ENCODE data around the gene NCAN. TPM values are rescaled to one million over a fixed set of nuclear protein-coding genes. Genes with fewer than 3 reads are reported as not detected.

Gene NCAN
- total and polyA plus RNA-seq, 4 donors: 0.06 TPM; not detected in 3

DNA sequence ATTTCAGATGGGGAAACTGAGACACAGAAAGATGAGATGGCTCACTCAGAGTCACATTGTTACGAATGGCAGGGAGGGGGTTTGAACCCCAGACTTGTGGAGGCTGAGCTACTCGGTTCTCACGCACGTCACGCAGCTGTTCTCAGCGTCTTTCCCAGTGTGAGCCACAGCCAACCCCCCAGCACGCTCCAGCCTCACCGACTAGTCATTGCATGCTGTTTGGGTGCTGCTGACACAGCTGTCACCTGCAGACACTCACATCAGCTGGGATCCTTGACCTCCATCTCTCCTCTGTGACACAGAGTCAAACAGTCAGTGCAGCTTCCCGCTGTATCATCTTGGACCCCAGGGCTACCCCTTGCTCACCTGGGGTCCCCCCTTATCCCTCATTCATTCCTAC lies 2.4 kb upstream of the NCAN start:
- TF ChIP-seq RXRA (IDR thresholded peaks at IDR 0.05) (no peak), TAF1 (conservative IDR thresholded peaks at IDR 0.05) (no peak), HNF4A (conservative IDR thresholded peaks at IDR 0.05) (no peak), FOXA2 (IDR thresholded peaks at IDR 0.05) (no peak), EGR1 (IDR thresholded peaks at IDR 0.05; ENCODE audit: low read depth in 2 of 2) (no peak), YY1 (IDR thresholded peaks at IDR 0.05) (no peak), NR2F2 (IDR thresholded peaks at IDR 0.05) (no peak), RAD21 (IDR thresholded peaks at IDR 0.05) (no peak), HNF4G (IDR thresholded peaks at IDR 0.05) (no peak), SP1 (IDR thresholded peaks at IDR 0.05) (no peak), FOXA1 (IDR thresholded peaks at IDR 0.05) (no peak), JUND (IDR thresholded peaks at IDR 0.05) (no peak)
- TF ChIP-seq, protein P1, sequence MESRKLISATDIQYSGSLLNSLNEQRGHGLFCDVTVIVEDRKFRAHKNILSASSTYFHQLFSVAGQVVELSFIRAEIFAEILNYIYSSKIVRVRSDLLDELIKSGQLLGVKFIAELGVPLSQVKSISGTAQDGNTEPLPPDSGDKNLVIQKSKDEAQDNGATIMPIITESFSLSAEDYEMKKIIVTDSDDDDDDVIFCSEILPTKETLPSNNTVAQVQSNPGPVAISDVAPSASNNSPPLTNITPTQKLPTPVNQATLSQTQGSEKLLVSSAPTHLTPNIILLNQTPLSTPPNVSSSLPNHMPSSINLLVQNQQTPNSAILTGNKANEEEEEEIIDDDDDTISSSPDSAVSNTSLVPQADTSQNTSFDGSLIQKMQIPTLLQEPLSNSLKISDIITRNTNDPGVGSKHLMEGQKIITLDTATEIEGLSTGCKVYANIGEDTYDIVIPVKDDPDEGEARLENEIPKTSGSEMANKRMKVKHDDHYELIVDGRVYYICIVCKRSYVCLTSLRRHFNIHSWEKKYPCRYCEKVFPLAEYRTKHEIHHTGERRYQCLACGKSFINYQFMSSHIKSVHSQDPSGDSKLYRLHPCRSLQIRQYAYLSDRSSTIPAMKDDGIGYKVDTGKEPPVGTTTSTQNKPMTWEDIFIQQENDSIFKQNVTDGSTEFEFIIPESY (IDR thresholded peaks at IDR 0.05): no peak
- TF ChIP-seq, protein P2, sequence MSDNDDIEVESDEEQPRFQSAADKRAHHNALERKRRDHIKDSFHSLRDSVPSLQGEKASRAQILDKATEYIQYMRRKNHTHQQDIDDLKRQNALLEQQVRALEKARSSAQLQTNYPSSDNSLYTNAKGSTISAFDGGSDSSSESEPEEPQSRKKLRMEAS (IDR thresholded peaks at IDR 0.05): no peak
- Histone ChIP-seq H3K9me3 (ENCODE audit: control insufficient read depth in 4 of 4, low read length in 3 of 4) (no peaks in the 10 kb centered on the region), H3K27ac (ENCODE audit: low read depth in 1 of 2, low read length in 2 of 2) (no peak overlapping the region), H3K4me1 (ENCODE audit: control insufficient read depth in 4 of 4, insufficient read depth in 4 of 4, low read length in 3 of 4) (no peaks in the 10 kb centered on the region), H3K36me3 (ENCODE audit: control insufficient read depth in 4 of 4, insufficient read depth in 3 of 4, low read depth in 1 of 4, low read length in 3 of 4) (no peaks in the 10 kb centered on the region), H3K4me3 (ENCODE audit: low read depth in 1 of 3, low read length in 3 of 3) (no peak overlapping the region), H3K27me3 (ENCODE audit: control insufficient read depth in 4 of 4, insufficient read depth in 4 of 4, low read length in 3 of 4) (peaks cover 0 to 5% (median 4%) of the 10 kb centered on the region in 4 donors), H3K9ac (ENCODE audit: low read depth in 1 of 2, low read length in 2 of 2) (no peak overlapping the region)
- WGBS: 60% methylated on average over 9 of the region's 9 CpGs
- no peak for DNase-seq (ENCODE audit: low spot score)

DNA sequence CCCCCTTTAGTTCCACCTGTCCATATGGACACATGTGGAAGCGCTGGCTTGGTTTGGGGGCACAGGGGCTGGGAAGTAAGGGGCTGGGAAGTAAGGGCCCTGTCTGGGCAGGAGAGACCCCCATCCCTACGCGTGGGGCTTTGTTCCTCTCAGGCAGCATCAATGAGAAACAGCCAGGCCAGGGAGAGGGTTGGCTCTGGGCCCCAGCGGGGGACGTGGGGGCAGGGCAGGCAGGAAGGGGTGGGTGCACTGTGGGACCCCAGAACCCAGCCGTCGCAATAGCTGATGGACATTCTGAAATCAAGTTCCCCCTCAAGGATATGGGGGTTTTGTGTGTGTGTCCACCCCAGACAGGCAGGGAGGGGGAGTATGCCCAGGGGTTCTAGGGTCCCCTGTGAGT lies 1.2 kb downstream of the NCAN start:
- no peaks in the 10 kb centered on the region for H3K36me3 ChIP-seq (ENCODE audit: control insufficient read depth in 4 of 4, insufficient read depth in 3 of 4, low read depth in 1 of 4, low read length in 3 of 4)
- 11% methylated on average over 7 of the region's 7 CpGs for WGBS
- no peaks in the 10 kb centered on the region for H3K9me3 ChIP-seq (ENCODE audit: control insufficient read depth in 4 of 4, low read length in 3 of 4)

More for the DNA sequence above, 1.2 kb downstream of the NCAN start:
- H3K9ac ChIP-seq (ENCODE audit: low read depth in 1 of 2, low read length in 2 of 2): no peak overlapping the region
- no peaks in the 10 kb centered on the region for H3K4me1 ChIP-seq (ENCODE audit: control insufficient read depth in 4 of 4, insufficient read depth in 4 of 4, low read length in 3 of 4)
- no peak overlapping the region for H3K27ac ChIP-seq (ENCODE audit: low read depth in 1 of 2, low read length in 2 of 2)
- TF ChIP-seq GABPA (IDR thresholded peaks at IDR 0.05 in 1 of 2, conservative IDR thresholded peaks at IDR 0.05 in 1 of 2) (no peak), TAF1 (conservative IDR thresholded peaks at IDR 0.05) (no peak), FOXA2 (IDR thresholded peaks at IDR 0.05) (no peak), JUND (IDR thresholded peaks at IDR 0.05) (no peak), HNF4G (IDR thresholded peaks at IDR 0.05) (no peak), NR2F2 (IDR thresholded peaks at IDR 0.05) (no peak), RAD21 (IDR thresholded peaks at IDR 0.05) (no peak), RXRA (IDR thresholded peaks at IDR 0.05) (no peak), EGR1 (IDR thresholded peaks at IDR 0.05; ENCODE audit: low read depth in 2 of 2) (no peak), SP1 (IDR thresholded peaks at IDR 0.05) (no peak), FOXA1 (IDR thresholded peaks at IDR 0.05) (no peak), HNF4A (conservative IDR thresholded peaks at IDR 0.05) (no peak), YY1 (IDR thresholded peaks at IDR 0.05) (no peak)
- TF ChIP-seq, protein P3, sequence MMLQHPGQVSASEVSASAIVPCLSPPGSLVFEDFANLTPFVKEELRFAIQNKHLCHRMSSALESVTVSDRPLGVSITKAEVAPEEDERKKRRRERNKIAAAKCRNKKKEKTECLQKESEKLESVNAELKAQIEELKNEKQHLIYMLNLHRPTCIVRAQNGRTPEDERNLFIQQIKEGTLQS (IDR thresholded peaks at IDR 0.05): no peak
- TF ChIP-seq, protein P4, sequence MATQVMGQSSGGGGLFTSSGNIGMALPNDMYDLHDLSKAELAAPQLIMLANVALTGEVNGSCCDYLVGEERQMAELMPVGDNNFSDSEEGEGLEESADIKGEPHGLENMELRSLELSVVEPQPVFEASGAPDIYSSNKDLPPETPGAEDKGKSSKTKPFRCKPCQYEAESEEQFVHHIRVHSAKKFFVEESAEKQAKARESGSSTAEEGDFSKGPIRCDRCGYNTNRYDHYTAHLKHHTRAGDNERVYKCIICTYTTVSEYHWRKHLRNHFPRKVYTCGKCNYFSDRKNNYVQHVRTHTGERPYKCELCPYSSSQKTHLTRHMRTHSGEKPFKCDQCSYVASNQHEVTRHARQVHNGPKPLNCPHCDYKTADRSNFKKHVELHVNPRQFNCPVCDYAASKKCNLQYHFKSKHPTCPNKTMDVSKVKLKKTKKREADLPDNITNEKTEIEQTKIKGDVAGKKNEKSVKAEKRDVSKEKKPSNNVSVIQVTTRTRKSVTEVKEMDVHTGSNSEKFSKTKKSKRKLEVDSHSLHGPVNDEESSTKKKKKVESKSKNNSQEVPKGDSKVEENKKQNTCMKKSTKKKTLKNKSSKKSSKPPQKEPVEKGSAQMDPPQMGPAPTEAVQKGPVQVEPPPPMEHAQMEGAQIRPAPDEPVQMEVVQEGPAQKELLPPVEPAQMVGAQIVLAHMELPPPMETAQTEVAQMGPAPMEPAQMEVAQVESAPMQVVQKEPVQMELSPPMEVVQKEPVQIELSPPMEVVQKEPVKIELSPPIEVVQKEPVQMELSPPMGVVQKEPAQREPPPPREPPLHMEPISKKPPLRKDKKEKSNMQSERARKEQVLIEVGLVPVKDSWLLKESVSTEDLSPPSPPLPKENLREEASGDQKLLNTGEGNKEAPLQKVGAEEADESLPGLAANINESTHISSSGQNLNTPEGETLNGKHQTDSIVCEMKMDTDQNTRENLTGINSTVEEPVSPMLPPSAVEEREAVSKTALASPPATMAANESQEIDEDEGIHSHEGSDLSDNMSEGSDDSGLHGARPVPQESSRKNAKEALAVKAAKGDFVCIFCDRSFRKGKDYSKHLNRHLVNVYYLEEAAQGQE (IDR thresholded peaks at IDR 0.05): no peak
- TF ChIP-seq, protein P1 (IDR thresholded peaks at IDR 0.05): no peak
- TF ChIP-seq, protein P5, sequence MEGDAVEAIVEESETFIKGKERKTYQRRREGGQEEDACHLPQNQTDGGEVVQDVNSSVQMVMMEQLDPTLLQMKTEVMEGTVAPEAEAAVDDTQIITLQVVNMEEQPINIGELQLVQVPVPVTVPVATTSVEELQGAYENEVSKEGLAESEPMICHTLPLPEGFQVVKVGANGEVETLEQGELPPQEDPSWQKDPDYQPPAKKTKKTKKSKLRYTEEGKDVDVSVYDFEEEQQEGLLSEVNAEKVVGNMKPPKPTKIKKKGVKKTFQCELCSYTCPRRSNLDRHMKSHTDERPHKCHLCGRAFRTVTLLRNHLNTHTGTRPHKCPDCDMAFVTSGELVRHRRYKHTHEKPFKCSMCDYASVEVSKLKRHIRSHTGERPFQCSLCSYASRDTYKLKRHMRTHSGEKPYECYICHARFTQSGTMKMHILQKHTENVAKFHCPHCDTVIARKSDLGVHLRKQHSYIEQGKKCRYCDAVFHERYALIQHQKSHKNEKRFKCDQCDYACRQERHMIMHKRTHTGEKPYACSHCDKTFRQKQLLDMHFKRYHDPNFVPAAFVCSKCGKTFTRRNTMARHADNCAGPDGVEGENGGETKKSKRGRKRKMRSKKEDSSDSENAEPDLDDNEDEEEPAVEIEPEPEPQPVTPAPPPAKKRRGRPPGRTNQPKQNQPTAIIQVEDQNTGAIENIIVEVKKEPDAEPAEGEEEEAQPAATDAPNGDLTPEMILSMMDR (IDR thresholded peaks at IDR 0.05; ENCODE audit: low read depth, low read length, missing input control): no peak
- TF ChIP-seq, protein P2 (IDR thresholded peaks at IDR 0.05): no peak
- no peak for DNase-seq (ENCODE audit: low spot score)
- no peak overlapping the region for H3K4me3 ChIP-seq (ENCODE audit: low read depth in 1 of 3, low read length in 3 of 3)
- H3K27me3 ChIP-seq (ENCODE audit: control insufficient read depth in 4 of 4, insufficient read depth in 4 of 4, low read length in 3 of 4): peaks cover 0 to 5% (median 4%) of the 10 kb centered on the region in 4 donors

All from liver (tissue), 9 donors.